Mesangial cell (primary cell): ENCODE measurements around the gene CLEC18A. TPM values are rescaled to one million over a fixed set of nuclear protein-coding genes. Genes with fewer than 3 reads are reported as not detected.

Experiments
- total RNA-seq: library from RNA; depleted of rRNA; stranded (reverse); fragments of >200 nt; gene quantifications from 2 replicates; pipeline ENCODE4 v1.2.3, GENCODE V29; 2015

The CLEC18A gene
- 0.65 and 15.8 TPM in 2 replicates for total RNA-seq

GRCh38 chr16:69951017-69951671, at the start of gene CLEC18A:
Gene CLEC18A (plus strand): TSS chr16:69951334. CDS start chr16:69951367, 33 bp downstream.

Other genes starting within 250 kb of the CLEC18A start
- gene NQO1, start 224.8 kb upstream of the CLEC18A start, total RNA-seq: 44.2 and 63.7 TPM in 2 replicates
- gene NOB1, start 196.4 kb upstream of the CLEC18A start, total RNA-seq: 43.3 and 52.7 TPM in 2 replicates
- gene WWP2, start 189.0 kb upstream of the CLEC18A start, total RNA-seq: 21.2 and 25.0 TPM in 2 replicates
- 14.5 and 25.6 TPM in 2 replicates for gene PDPR, start 163.0 kb downstream of the CLEC18A start, total RNA-seq
- gene CLEC18C, start 222.5 kb downstream of the CLEC18A start, total RNA-seq: 2.1 and 8.5 TPM in 2 replicates